ENCODE results near the gene OR2T34. TPM values are rescaled to one million over a fixed set of nuclear protein-coding genes. Genes with fewer than 3 reads are reported as not detected.

OR2T34 gene
- total RNA-seq, 1 donor from 2014 or later = not detected

DNA sequence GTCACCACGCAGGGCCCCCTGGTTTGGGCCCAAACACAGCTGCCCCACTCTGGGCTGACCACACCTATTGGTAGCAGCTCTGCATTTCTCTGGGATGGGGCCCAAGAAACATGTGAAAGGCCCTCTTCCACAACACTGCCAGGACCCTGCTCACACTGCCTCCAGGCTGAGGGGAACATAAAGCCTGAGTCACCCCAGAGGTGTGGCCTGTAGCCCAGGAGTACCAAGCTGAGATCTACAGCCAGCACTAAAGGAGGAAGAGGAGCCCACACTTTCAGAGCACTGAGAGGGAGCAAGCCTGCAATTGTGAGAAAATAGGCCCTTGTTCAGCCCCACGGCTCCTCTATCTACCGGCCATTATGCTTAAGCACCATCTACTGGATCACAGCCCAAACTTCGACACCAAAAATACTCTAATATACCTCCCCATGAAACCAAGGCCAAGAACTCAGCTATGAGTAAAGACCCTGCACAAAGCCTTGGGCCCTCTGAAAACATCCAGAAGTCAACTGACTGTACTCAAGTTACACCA is 37.4 kb upstream of the OR2T34 start:
- no peak for DNase-seq (ENCODE audit: extremely low spot score, unreplicated experiment)
- no peaks in the 10 kb centered on the region for H3K36me3 Mint-ChIP-seq (ENCODE audit: unreplicated experiment)
- no peak overlapping the region for H3K27ac Mint-ChIP-seq (ENCODE audit: unreplicated experiment)
- peaks cover 21% of the 10 kb centered on the region for H3K9me3 Mint-ChIP-seq (ENCODE audit: unreplicated experiment)
- H3K4me1 Mint-ChIP-seq (ENCODE audit: unreplicated experiment) = no peaks in the 10 kb centered on the region
- H3K27me3 Mint-ChIP-seq (ENCODE audit: unreplicated experiment) = no peaks in the 10 kb centered on the region
- TF ChIP-seq, protein P1, sequence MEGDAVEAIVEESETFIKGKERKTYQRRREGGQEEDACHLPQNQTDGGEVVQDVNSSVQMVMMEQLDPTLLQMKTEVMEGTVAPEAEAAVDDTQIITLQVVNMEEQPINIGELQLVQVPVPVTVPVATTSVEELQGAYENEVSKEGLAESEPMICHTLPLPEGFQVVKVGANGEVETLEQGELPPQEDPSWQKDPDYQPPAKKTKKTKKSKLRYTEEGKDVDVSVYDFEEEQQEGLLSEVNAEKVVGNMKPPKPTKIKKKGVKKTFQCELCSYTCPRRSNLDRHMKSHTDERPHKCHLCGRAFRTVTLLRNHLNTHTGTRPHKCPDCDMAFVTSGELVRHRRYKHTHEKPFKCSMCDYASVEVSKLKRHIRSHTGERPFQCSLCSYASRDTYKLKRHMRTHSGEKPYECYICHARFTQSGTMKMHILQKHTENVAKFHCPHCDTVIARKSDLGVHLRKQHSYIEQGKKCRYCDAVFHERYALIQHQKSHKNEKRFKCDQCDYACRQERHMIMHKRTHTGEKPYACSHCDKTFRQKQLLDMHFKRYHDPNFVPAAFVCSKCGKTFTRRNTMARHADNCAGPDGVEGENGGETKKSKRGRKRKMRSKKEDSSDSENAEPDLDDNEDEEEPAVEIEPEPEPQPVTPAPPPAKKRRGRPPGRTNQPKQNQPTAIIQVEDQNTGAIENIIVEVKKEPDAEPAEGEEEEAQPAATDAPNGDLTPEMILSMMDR (IDR thresholded peaks at IDR 0.05) = no peak
- no peak overlapping the region for H3K4me3 Mint-ChIP-seq (ENCODE audit: unreplicated experiment)

GRCh38 chr1:248610301-248610700 is 35.7 kb upstream of the OR2T34 start:
- TF ChIP-seq, protein P1 (IDR thresholded peaks at IDR 0.05) = no peak
- H3K4me3 Mint-ChIP-seq (ENCODE audit: unreplicated experiment) = no peak overlapping the region
- no peak overlapping the region for H3K27ac Mint-ChIP-seq (ENCODE audit: unreplicated experiment)
- H3K4me1 Mint-ChIP-seq (ENCODE audit: unreplicated experiment) = no peaks in the 10 kb centered on the region
- DNase-seq (ENCODE audit: extremely low spot score, unreplicated experiment) = no peak
- H3K36me3 Mint-ChIP-seq (ENCODE audit: unreplicated experiment) = no peaks in the 10 kb centered on the region
- H3K27me3 Mint-ChIP-seq (ENCODE audit: unreplicated experiment) = no peaks in the 10 kb centered on the region
- H3K9me3 Mint-ChIP-seq (ENCODE audit: unreplicated experiment) = peaks cover 26% of the 10 kb centered on the region

- H3K36me3 Mint-ChIP-seq (ENCODE audit: unreplicated experiment) = no peaks in the 10 kb centered on the region
- H3K27ac Mint-ChIP-seq (ENCODE audit: unreplicated experiment) = no peak overlapping the region
- no peak for DNase-seq (ENCODE audit: extremely low spot score, unreplicated experiment)
- H3K27me3 Mint-ChIP-seq (ENCODE audit: unreplicated experiment) = no peaks in the 10 kb centered on the region
- H3K4me1 Mint-ChIP-seq (ENCODE audit: unreplicated experiment) = no peaks in the 10 kb centered on the region
- H3K9me3 Mint-ChIP-seq (ENCODE audit: unreplicated experiment) = peaks cover 34% of the 10 kb centered on the region
- TF ChIP-seq, protein P1 (IDR thresholded peaks at IDR 0.05) = no peak
- no peak overlapping the region for H3K4me3 Mint-ChIP-seq (ENCODE audit: unreplicated experiment)
These were observed 24.8 kb upstream of the OR2T34 start for GRCh38 chr1:248599396-248599795.

GRCh38 chr1:248597589-248597988 is 23.0 kb upstream of the OR2T34 start, which contains the start of gene OR2T10:
Gene OR2T10, minus strand, starts transcription at chr1:248597700. Its CDS starts 3,932 bp downstream, at chr1:248593768.
- Mint-ChIP-seq H3K4me1 (ENCODE audit: unreplicated experiment) (no peaks in the 10 kb centered on the region), H3K9me3 (ENCODE audit: unreplicated experiment) (peaks cover 41% of the 10 kb centered on the region), H3K27ac (ENCODE audit: unreplicated experiment) (no peak within 1 kb of the TSS), H3K36me3 (ENCODE audit: unreplicated experiment) (no peaks in the 10 kb centered on the region), H3K4me3 (ENCODE audit: unreplicated experiment) (no peak within 1 kb of the TSS), H3K27me3 (ENCODE audit: unreplicated experiment) (no peaks in the 10 kb centered on the region)
- TF ChIP-seq, protein P1 (IDR thresholded peaks at IDR 0.05) = no peak
- no peak for DNase-seq (ENCODE audit: extremely low spot score, unreplicated experiment)

DNA sequence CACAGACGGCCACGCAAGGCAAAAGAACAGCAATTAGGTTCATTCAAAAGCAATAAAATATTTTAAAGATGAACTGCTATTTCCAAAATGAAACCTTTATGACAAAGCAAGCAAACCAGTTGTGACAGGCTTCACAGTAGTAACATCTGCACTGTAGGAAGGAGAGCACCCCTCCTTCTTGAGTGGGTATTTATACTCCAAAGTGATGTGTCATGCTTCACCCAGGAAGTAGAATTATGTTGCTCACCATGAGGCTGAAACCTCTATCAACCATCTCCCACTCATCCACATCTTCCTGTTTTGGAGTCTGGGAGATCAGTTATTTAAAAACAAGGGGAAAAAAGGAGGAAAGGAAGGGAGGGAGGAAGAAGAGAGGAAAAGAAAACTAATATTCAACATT is 22.1 kb upstream of the OR2T34 start:
- DNase-seq (ENCODE audit: extremely low spot score, unreplicated experiment) = no peak
- TF ChIP-seq, protein P1 (IDR thresholded peaks at IDR 0.05) = no peak
- H3K9me3 Mint-ChIP-seq (ENCODE audit: unreplicated experiment) = peaks cover 38% of the 10 kb centered on the region
- H3K36me3 Mint-ChIP-seq (ENCODE audit: unreplicated experiment) = no peaks in the 10 kb centered on the region
- H3K27ac Mint-ChIP-seq (ENCODE audit: unreplicated experiment) = no peak overlapping the region
- H3K27me3 Mint-ChIP-seq (ENCODE audit: unreplicated experiment) = no peaks in the 10 kb centered on the region
- H3K4me3 Mint-ChIP-seq (ENCODE audit: unreplicated experiment) = no peak overlapping the region
- no peaks in the 10 kb centered on the region for H3K4me1 Mint-ChIP-seq (ENCODE audit: unreplicated experiment)
